Measurements from ENCODE around the gene JAK2. TPM values are rescaled to one million over a fixed set of nuclear protein-coding genes. Genes with fewer than 3 reads are reported as not detected.

Gene JAK2
- total and polyA plus RNA-seq, 9 of the 15 experiments (the other 6 are each of a cell fraction or from before 2014, with no cell fraction given): 4.7 to 23.4 (median 15.3) TPM

GRCh38 chr9:4984621-4985385 lies at the start of gene JAK2 (continued):
- TF ChIP-seq ZNF431 (CRISPR knock-in tag; IDR thresholded peaks at IDR 0.05) (no peak), ELK3 (CRISPR knock-in tag; IDR thresholded peaks at IDR 0.05) (no peak), E2F6 (IDR thresholded peaks at IDR 0.05; ENCODE audit: borderline replicate concordance in 1 of 2, extremely low read depth in 1 of 2, insufficient read depth in 1 of 2, insufficient read length in 1 of 2, low read depth in 1 of 2, low read length in 1 of 2, poor library complexity in 1 of 2, severe bottlenecking in 1 of 2) (peak; percentile 19 to 48), ZNF512 (tag; IDR thresholded peaks at IDR 0.05) (no peak), HDAC1 (IDR thresholded peaks at IDR 0.05) (peak in 1 of 2 experiments; percentile 31; a peak in 1 of 4 replicates), POLR2AphosphoS5 (IDR thresholded peaks at IDR 0.05; ENCODE audit: control insufficient read depth, insufficient read depth, low read depth, low read length) (peak; percentile 10; the same call in 1 of the 2 replicates), ZNF224 (CRISPR knock-in tag; IDR thresholded peaks at IDR 0.05) (no peak), ATF1 (CRISPR knock-in tag; IDR thresholded peaks at IDR 0.05) (no peak), ATF1 (tag; IDR thresholded peaks at IDR 0.05) (peak; percentile 61; the same call in 1 of the 2 replicates), PCBP2 (IDR thresholded peaks at IDR 0.05; ENCODE audit: low read depth, low read length, poor library complexity, severe bottlenecking) (no peak), COPS2 (conservative IDR thresholded peaks at IDR 0.05) (no peak), ETV1 (tag; conservative IDR thresholded peaks at IDR 0.05; ENCODE audit: low read depth) (peak; percentile 40; the same call in 1 of the 2 replicates), CREM (IDR thresholded peaks at IDR 0.05; ENCODE audit: low read depth) (peak; percentile 61), SIN3A (IDR thresholded peaks at IDR 0.05; ENCODE audit: borderline replicate concordance in 2 of 2, control insufficient read depth in 1 of 2, low read depth in 2 of 2, low read length in 2 of 2) (peak; percentile 37 to 38; a peak in 2 of 4 replicates), POLR2H (tag; IDR thresholded peaks at IDR 0.05; ENCODE audit: low read depth) (peak; percentile 68), BRD4 (IDR thresholded peaks at IDR 0.05) (no peak)
